OCI-LY1 (cell line): ENCODE results near the gene GASK1A.

Experiments used
- CTCF ChIP-seq: fragments of 200-600 bp; sonication (generic), shearing (Covaris generic); IDR thresholded peaks from 2 replicates; pipeline ENCODE4 v1.5.1; 2017; ENCODE audit warnings: mild to moderate bottlenecking, antibody characterized with exemption, low read length, moderate library complexity, mixed read lengths
- EZH2 ChIP-seq: fragments of 200-600 bp; sonication (generic), shearing (Covaris generic); IDR thresholded peaks from 2 replicates; pipeline ENCODE4 v1.8.0; 2017; ENCODE audit warnings: borderline replicate concordance, mixed run types, mild to moderate bottlenecking, antibody characterized with exemption, low read length, moderate library complexity, mixed read lengths

GRCh38 chr3:43087249-43087776, 108.2 kb downstream of the GASK1A start:
- TF ChIP-seq CTCF = no peak
- TF ChIP-seq EZH2 = no peak
